ENCODE data around the gene MRPL33. TPM values are rescaled to one million over a fixed set of nuclear protein-coding genes. Genes with fewer than 3 reads are reported as not detected.

The MRPL33 gene
- total RNA-seq, result 112 and 119 TPM in 2 replicates

DNA sequence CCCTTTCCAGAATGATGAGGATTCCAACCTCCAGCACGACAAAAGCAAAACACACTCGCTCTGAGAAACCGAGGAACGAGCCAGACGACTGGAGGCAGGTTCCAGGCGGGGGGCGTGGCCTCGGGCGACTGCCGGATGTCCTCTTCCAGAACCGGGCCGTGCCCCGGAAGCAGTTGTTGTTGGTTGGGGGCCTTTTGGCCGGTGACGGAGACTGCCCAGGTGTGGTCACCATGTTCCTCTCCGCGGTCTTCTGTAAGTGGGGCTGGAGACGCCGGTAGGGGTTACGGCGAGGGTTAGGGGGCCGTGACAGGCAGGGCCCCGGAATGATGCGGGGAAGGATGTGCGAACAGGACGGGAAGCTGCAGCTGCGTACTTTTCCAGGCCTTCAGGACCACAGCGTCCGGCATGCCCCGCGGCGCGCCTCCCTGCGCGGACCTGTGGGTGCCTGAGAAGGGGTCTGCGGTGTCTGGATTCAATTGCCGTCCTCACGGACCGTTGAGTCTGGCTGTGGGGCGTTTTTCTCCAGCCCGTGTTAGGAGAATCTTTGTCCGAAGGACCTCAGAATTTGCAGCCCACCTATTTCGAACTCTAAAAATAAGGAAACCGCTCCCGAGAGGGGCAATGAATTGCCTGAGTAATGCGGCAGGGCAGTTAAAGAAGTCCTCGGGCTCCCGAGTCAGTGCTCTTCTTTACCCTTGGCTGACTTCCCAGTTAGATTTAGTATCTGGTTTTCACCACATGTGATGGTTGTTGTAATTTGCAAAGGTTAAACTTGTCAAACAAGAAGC, at the start of gene MRPL33:
MRPL33 (plus strand) TSS at position 172 of the 788 bp plus-strand sequence; CDS start at position 231, 59 bp downstream.
- TF ChIP-seq, protein P1, sequence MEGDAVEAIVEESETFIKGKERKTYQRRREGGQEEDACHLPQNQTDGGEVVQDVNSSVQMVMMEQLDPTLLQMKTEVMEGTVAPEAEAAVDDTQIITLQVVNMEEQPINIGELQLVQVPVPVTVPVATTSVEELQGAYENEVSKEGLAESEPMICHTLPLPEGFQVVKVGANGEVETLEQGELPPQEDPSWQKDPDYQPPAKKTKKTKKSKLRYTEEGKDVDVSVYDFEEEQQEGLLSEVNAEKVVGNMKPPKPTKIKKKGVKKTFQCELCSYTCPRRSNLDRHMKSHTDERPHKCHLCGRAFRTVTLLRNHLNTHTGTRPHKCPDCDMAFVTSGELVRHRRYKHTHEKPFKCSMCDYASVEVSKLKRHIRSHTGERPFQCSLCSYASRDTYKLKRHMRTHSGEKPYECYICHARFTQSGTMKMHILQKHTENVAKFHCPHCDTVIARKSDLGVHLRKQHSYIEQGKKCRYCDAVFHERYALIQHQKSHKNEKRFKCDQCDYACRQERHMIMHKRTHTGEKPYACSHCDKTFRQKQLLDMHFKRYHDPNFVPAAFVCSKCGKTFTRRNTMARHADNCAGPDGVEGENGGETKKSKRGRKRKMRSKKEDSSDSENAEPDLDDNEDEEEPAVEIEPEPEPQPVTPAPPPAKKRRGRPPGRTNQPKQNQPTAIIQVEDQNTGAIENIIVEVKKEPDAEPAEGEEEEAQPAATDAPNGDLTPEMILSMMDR (IDR thresholded peaks at IDR 0.05; ENCODE audit: insufficient read depth, low read depth, low read length), result no peak
- peak within 1 kb of the TSS; percentile 77 for H3K4me3 ChIP-seq (ENCODE audit: low read depth, low read length)
- peak; percentile 88 for DNase-seq (ENCODE audit: low read depth)

DNA sequence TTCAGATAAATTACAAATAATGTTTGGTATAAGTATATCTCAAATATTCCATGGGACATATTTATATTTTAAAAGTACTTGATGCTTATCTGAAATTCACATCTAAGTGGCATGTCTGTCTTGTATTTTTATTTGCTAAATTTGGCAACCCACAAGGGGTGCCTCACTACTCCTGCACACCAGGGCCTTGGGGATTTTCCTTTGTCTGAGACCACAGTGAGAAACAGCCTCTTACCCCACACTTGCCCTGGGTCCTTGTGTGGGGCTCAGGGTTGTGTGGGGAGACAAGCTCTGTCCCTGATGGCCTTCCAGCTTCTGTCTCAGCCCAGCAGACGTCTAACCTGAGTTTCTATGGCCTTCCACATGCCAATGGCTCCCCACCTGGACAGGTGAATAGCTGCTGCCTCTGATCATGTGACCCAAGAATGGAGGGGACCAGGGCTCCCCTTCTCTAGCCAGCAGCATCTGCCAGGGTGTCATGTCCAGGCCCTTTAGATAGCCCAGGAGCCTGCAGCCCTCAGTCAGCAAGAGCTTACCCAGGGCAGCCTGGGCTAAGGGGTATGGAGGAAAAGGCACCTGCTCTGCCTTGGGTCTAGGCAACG, 49.5 kb upstream of the MRPL33 start:
- TF ChIP-seq, protein P1 (IDR thresholded peaks at IDR 0.05; ENCODE audit: insufficient read depth, low read depth, low read length), result no peak
- no peak for DNase-seq (ENCODE audit: low read depth)
- H3K4me3 ChIP-seq (ENCODE audit: low read depth, low read length), result no peak overlapping the region

DNA sequence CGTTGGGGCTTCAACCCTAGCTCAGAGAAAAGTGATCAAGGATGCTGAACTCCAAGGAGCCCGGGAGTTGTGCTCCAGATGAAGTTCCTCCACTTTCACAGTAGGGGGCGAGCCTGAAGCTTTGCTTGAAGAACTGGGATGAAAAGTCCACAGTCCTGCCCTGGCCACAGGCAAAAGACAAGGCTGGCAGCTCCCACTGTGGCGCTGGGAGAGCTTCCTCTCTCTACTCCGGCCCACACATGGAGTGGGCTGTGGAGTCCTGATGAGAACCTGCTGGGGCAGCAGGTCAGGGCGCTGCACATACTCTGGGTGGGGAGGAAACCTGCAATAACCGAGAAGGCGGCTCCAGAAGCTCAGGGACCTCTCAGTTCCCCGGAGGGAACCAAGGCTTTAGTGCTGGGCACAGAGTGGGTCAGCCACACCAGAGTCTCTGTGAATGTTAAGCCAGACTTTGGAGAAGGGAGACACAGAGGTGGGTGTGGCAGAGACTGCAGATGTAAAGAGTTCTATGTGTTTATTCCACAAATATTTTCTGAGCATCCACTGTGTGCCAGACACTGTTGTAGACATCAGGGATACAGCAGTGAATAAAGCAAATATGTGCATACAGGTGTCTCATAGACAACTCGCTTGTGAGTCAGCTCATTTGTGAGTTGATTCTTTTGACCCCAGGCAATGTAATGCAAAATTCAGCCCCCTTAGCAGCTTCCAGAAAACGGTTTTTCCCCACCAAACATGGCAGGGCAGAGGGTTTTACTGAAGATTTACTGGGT, 48.0 kb upstream of the MRPL33 start:
- H3K4me3 ChIP-seq (ENCODE audit: low read depth, low read length), result no peak overlapping the region
- TF ChIP-seq, protein P1 (IDR thresholded peaks at IDR 0.05; ENCODE audit: insufficient read depth, low read depth, low read length), result peak; percentile 95
- DNase-seq (ENCODE audit: low read depth), result peak; percentile 77

DNA sequence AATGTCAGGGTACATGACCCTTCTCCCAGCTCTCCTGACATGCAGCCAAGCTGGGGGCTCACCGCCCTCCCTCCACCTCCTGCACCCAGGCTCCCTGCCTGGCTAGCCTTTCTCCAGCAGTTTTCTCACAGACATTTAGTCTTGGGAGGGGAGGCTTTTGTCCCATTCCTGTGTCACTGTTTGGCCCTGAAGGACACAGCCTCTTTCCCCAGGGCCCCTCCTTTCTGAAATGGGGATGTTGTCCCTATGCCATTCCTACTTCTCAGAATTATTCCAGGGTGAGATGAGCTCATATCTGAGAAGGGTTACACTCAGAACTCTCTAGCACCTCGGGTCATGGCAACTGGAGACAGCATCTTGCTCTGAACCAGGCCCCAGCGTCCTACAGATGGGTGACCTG, 47.3 kb upstream of the MRPL33 start:
- TF ChIP-seq, protein P1 (IDR thresholded peaks at IDR 0.05; ENCODE audit: insufficient read depth, low read depth, low read length), result no peak
- no peak for DNase-seq (ENCODE audit: low read depth)
- no peak overlapping the region for H3K4me3 ChIP-seq (ENCODE audit: low read depth, low read length)

DNA sequence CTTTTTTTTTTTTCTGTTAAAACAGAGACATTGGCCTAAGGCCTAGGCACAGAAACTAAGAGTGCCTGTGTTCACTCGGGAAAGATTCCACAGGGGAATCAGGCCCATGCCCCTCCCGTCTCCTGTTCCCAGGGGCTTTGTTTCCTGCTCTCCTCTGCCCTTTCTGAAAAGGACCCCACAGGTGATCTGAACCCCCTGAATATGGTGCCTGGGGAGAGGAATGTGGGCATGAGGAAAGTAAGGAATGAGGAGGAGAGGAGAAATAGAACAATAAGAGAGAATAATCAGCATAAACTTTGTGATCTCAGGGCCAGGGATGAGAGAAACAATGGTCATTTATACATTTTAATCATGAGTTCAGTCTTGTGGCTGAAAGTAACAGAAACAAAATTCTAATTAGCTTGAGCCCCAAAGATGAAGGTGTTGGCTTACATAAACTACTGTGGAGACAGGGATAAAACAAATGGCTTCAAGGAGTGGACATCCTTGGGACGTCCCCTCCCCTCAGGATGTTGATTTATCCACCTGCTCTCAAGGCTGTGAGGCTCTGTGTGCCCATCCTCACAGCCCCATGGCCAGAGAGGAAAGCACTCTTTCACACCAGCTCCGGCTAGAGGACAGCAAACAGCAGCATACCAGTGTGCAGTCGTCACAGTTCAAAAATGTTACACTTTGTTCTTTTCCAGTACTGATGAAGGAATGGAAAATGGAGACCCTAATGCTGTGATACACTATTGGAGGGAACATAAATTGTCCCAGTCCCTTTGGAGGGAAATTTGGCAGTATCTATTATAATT, 46.4 kb upstream of the MRPL33 start:
- TF ChIP-seq, protein P1 (IDR thresholded peaks at IDR 0.05; ENCODE audit: insufficient read depth, low read depth, low read length), result no peak
- DNase-seq (ENCODE audit: low read depth), result peak; percentile 45
- H3K4me3 ChIP-seq (ENCODE audit: low read depth, low read length), result no peak overlapping the region

DNA sequence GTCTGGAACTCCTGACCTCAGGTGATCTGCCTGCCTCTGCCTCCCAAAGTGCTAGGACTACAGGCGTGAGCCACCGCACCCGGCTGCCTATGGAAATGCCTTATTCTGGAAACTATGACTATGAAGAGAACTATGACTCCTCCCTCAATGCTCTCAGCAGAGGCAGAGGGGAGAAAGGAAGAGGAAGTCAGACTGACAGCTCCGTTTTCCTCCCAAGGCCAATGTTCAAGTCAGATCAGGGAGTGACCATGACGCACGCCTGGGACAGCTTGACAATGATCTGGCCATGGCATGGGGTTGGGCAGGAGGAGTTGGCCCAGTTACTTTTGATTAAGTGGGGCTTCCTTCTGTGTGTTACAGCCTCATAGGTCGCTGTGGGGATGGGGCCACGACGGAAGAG, 44.3 kb upstream of the MRPL33 start:
- H3K4me3 ChIP-seq (ENCODE audit: low read depth, low read length), result no peak overlapping the region
- DNase-seq (ENCODE audit: low read depth), result no peak
- TF ChIP-seq, protein P1 (IDR thresholded peaks at IDR 0.05; ENCODE audit: insufficient read depth, low read depth, low read length), result no peak

All from fibroblast of villous mesenchyme (primary cell).